ENCODE measurements around the gene STK32C. TPM values are rescaled to one million over a fixed set of nuclear protein-coding genes. Genes with fewer than 3 reads are reported as not detected.

Gene STK32C
- total RNA-seq, 1 donor from 2014 or later: 12.2 TPM

- no peak for TF ChIP-seq CTCF (IDR thresholded peaks at IDR 0.05; ENCODE audit: insufficient read depth, low read length, poor library complexity, severe bottlenecking)
- no peak for DNase-seq (ENCODE audit: low read depth)
- H3K4me3 ChIP-seq (ENCODE audit: low read depth, low read length): no peak overlapping the region
- H3K36me3 ChIP-seq (ENCODE audit: control insufficient read depth, insufficient read depth, low read length): no peaks in the 10 kb centered on the region
- H3K27me3 ChIP-seq (ENCODE audit: control insufficient read depth, insufficient read depth, low read length): no peaks in the 10 kb centered on the region
Measured at GRCh38 chr10:132229096-132229495, 78.7 kb downstream of the STK32C start.

- Histone ChIP-seq H3K27me3 (ENCODE audit: control insufficient read depth, insufficient read depth, low read length) (no peaks in the 10 kb centered on the region), H3K36me3 (ENCODE audit: control insufficient read depth, insufficient read depth, low read length) (no peaks in the 10 kb centered on the region), H3K4me3 (ENCODE audit: low read depth, low read length) (no peak overlapping the region)
- DNase-seq (ENCODE audit: low read depth): no peak
- no peak for TF ChIP-seq CTCF (IDR thresholded peaks at IDR 0.05; ENCODE audit: insufficient read depth, low read length, poor library complexity, severe bottlenecking)
Measured at GRCh38 chr10:132228616-132229015, 79.1 kb downstream of the STK32C start.

GRCh38 chr10:132227851-132228390 lies 79.8 kb downstream of the STK32C start:
- no peaks in the 10 kb centered on the region for H3K27me3 ChIP-seq (ENCODE audit: control insufficient read depth, insufficient read depth, low read length)
- H3K36me3 ChIP-seq (ENCODE audit: control insufficient read depth, insufficient read depth, low read length): no peaks in the 10 kb centered on the region
- TF ChIP-seq CTCF (IDR thresholded peaks at IDR 0.05; ENCODE audit: insufficient read depth, low read length, poor library complexity, severe bottlenecking): no peak
- H3K4me3 ChIP-seq (ENCODE audit: low read depth, low read length): no peak overlapping the region
- no peak for DNase-seq (ENCODE audit: low read depth)

- DNase-seq (ENCODE audit: low read depth): no peak
- TF ChIP-seq CTCF (IDR thresholded peaks at IDR 0.05; ENCODE audit: insufficient read depth, low read length, poor library complexity, severe bottlenecking): no peak
- no peaks in the 10 kb centered on the region for H3K36me3 ChIP-seq (ENCODE audit: control insufficient read depth, insufficient read depth, low read length)
- H3K4me3 ChIP-seq (ENCODE audit: low read depth, low read length): no peak overlapping the region
- H3K27me3 ChIP-seq (ENCODE audit: control insufficient read depth, insufficient read depth, low read length): no peaks in the 10 kb centered on the region
Measured at GRCh38 chr10:132226586-132227405, 81.0 kb downstream of the STK32C start.

GRCh38 chr10:132225849-132226205 lies 81.9 kb downstream of the STK32C start:
- Histone ChIP-seq H3K36me3 (ENCODE audit: control insufficient read depth, insufficient read depth, low read length) (no peaks in the 10 kb centered on the region), H3K4me3 (ENCODE audit: low read depth, low read length) (no peak overlapping the region), H3K27me3 (ENCODE audit: control insufficient read depth, insufficient read depth, low read length) (no peaks in the 10 kb centered on the region)
- no peak for DNase-seq (ENCODE audit: low read depth)
- TF ChIP-seq CTCF (IDR thresholded peaks at IDR 0.05; ENCODE audit: insufficient read depth, low read length, poor library complexity, severe bottlenecking): no peak

Data from kidney epithelial cell (primary cell).